Spinal cord (tissue), 10 donors: ENCODE results near the gene PRKCA. TPM values are rescaled to one million over a fixed set of nuclear protein-coding genes. Genes with fewer than 3 reads are reported as not detected.
A peak's percentile ranks its signal among the peaks of the same experiment; 100 is the strongest.

Source experiments
- DNase-seq, 6 donors: peaks; one replicate each; pipeline versions ENCODE4 v3.0.0 to v3.0.0-alpha.2; 2013 to 2015; ENCODE audit warnings: low spot score in 6 of 6, low read depth in 4 of 6
- H3K27ac ChIP-seq: one replicate; pipeline ENCODE4 v1.5.1; 2013; ENCODE audit warnings: low read depth, low read length, control low read depth
- H3K27me3 ChIP-seq: one replicate; pipeline ENCODE4 v1.6.1; 2013; ENCODE audit warnings: low read length; ENCODE audit not compliant: control insufficient read depth, insufficient read depth
- H3K36me3 ChIP-seq: one replicate; pipeline ENCODE4 v1.6.1; 2013; ENCODE audit warnings: low read length; ENCODE audit not compliant: control insufficient read depth, insufficient read depth
- H3K4me1 ChIP-seq: one replicate; pipeline ENCODE4 v1.6.1; 2013; ENCODE audit warnings: low read length; ENCODE audit not compliant: control insufficient read depth, insufficient read depth
- H3K4me3 ChIP-seq: one replicate; pipeline ENCODE4 v1.5.1; 2013; ENCODE audit warnings: low read depth, low read length, control low read depth
- H3K9me3 ChIP-seq: one replicate; pipeline ENCODE4 v1.6.1; 2013; ENCODE audit warnings: low read length; ENCODE audit not compliant: control insufficient read depth, insufficient read depth
- WGBS: methylation state at CpG from one replicate; pipeline ENCODE4 v1.1.5; 2013; ENCODE audit warnings: missing lambda C conversion rate; ENCODE audit not compliant: insufficient coverage; 5-methylcytosine and 5-hydroxymethylcytosine counted together
- polyA plus RNA-seq, 2 donors: library from polyadenylated mRNA; unstranded; fragments of 120-200 nt; gene quantifications; one replicate each; pipeline ENCODE4 v1.2.1, GENCODE V29; 2013; ENCODE audit not compliant: insufficient read length in 2 of 2
- total RNA-seq, 2 donors: library from RNA; depleted of rRNA in 1 of 2; stranded (reverse); fragments of 120-200 nt in 1 of 2; fragments of >200 nt in 1 of 2; gene quantifications; one replicate each; pipeline versions ENCODE4 v1.2.3 to v1.2.4, GENCODE V29; 2013 to 2014
- donor health status: healthy.

PRKCA gene
- total and polyA plus RNA-seq, 4 donors, result 42.4 to 51.3 (median 48.2) TPM

DNA sequence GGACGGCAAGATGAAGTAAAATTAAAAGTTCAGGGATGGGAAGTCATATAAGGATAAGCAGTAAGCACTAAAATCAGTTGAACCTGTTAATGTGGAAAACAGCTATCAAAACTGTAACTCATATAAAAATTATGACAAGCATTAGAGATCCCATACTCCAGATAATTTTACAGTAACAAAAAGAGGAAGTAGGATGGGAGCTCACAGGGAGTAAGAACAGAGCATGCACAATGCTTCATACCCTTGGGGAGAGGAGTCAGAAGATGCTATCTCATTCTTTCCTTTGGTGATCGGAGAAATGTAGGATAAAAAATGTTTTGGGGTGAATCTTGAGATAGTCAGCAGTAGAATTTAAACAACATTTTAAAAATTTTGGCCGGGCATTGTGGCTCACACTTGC is 367.8 kb downstream of the PRKCA start:
- WGBS, result no CpG with 5 or more reads among the region's 3 CpGs
- Histone ChIP-seq H3K9me3 (no peaks in the 10 kb centered on the region), H3K4me3 (no peak overlapping the region), H3K27ac (no peak overlapping the region), H3K27me3 (no peaks in the 10 kb centered on the region), H3K36me3 (no peaks in the 10 kb centered on the region), H3K4me1 (peaks cover 5% of the 10 kb centered on the region)
- DNase-seq, result no peak

DNA sequence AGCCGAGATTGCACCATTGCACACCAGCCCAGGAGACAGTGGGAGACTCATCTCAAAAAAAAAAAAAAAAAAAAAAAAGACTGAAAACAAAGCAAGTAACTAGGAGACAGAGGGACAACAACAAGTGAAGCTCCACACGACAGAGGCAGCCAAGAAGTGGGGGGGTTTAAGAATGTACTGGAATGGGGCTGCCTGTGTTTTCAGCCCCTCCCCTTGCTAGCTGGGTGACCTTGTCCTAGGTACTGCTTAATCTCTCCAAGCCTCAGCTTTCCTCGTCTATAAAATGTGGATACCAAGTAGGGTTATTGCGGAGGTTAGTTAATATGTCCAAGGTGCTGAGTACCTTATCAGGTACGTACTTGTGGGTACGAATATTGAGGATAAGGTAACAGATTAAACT is 368.7 kb downstream of the PRKCA start:
- peaks cover 5% of the 10 kb centered on the region for H3K4me1 ChIP-seq
- H3K27ac ChIP-seq, result no peak overlapping the region
- H3K27me3 ChIP-seq, result no peaks in the 10 kb centered on the region
- H3K9me3 ChIP-seq, result no peaks in the 10 kb centered on the region
- 56% methylated on average over 2 of the region's 6 CpGs for WGBS
- no peak overlapping the region for H3K4me3 ChIP-seq
- no peak for DNase-seq
- H3K36me3 ChIP-seq, result no peaks in the 10 kb centered on the region

DNA sequence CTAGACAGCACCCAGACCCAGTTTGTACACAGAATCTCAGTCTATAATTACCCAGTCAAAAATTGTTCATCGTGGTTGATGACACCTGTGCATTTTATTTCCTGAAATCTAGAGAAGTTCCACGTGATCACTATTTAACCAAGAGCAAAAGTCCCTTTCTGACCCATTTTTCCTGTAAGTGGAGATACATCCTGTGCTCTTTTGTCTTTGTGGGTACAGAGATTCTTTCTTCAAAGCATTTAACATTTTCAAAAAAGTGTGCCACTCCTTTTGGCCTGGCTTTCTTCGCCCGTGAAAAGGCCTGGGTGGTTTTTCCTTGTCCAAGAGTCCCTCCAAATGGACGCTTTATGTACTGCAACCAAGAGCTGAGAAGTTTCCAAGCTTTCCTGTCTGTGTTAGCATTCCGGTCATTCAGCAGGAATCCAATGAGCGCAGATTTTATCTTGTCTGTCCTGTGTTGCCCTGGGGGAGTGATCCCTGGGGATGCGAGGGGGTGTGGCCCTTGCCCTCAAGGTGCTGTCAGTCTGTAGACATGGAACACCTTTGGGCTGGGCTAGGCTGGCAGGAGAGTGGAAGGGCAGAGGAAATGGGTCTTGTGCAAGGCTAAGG is 371.4 kb downstream of the PRKCA start:
- Histone ChIP-seq H3K4me3 (no peak overlapping the region), H3K4me1 (peaks cover 5% of the 10 kb centered on the region), H3K9me3 (no peaks in the 10 kb centered on the region), H3K36me3 (no peaks in the 10 kb centered on the region), H3K27ac (no peak overlapping the region), H3K27me3 (no peaks in the 10 kb centered on the region)
- 19% methylated on average over 7 of the region's 8 CpGs for WGBS
- peak; percentile 50 to 94 (median 75) for DNase-seq

DNA sequence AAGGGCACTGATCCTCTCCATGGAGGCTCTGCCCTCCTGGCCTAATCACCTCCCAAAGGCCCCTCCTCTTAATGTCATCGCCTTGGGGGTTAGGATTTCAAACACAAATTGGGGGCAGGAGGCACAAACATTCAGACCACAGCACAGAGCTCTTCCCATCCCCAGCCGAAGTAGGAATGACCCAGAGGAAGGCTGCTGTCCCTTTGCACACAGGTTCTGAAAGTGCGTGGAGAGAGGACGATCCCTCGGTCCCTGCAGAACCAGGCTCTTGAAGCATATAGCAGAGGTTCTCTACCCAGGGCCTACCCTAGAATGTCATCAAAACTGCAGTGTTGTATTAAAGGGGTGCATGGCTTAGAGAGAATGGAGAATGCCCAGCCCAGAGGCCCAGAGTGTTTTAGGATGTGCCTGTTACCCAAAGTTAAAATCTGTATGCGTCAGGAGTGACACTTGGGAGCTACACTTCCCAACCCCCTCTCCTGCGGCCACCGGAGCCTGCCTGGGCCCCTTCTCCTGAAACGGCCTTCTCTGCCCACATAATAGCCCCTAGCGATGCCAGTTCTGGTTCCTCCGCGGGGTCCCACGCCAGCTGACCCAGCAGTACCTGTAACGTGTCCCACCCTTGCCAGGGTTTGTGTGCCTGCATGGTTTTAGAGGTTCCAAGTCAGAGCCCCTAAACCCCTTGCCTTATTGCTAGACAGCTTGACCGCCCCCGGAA is 373.0 kb downstream of the PRKCA start:
- no peak overlapping the region for H3K4me3 ChIP-seq
- H3K27me3 ChIP-seq, result no peaks in the 10 kb centered on the region
- H3K9me3 ChIP-seq, result no peaks in the 10 kb centered on the region
- 87% methylated on average over 16 of the region's 16 CpGs for WGBS
- H3K27ac ChIP-seq, result no peak overlapping the region
- H3K4me1 ChIP-seq, result peaks cover 5% of the 10 kb centered on the region
- no peaks in the 10 kb centered on the region for H3K36me3 ChIP-seq
- no peak for DNase-seq

DNA sequence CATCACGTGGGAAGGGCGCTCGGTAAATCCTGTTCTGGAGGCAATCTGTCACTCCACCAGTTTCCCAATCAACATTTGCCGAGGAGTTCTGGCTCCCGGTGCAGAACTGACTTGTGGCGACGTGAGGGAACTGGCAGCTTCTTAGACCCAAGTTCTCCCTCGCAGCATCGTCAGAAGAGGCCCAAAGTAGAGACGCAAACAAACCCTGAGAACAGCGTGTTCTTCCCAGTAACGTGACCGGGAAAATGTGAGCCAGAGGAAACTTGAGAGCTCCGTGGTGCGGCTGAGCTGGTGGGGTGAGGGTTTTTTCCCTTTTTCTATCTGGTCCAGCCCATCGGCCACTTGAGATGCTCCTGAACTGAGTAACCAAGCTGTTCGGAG is 373.6 kb downstream of the PRKCA start:
- no peaks in the 10 kb centered on the region for H3K9me3 ChIP-seq
- peak in 1 of 6 donors; percentile 51 for DNase-seq
- no peak overlapping the region for H3K27ac ChIP-seq
- 84% methylated on average over 17 of the region's 17 CpGs for WGBS
- no peaks in the 10 kb centered on the region for H3K36me3 ChIP-seq
- H3K4me1 ChIP-seq, result peaks cover 5% of the 10 kb centered on the region
- no peak overlapping the region for H3K4me3 ChIP-seq
- H3K27me3 ChIP-seq, result no peaks in the 10 kb centered on the region

DNA sequence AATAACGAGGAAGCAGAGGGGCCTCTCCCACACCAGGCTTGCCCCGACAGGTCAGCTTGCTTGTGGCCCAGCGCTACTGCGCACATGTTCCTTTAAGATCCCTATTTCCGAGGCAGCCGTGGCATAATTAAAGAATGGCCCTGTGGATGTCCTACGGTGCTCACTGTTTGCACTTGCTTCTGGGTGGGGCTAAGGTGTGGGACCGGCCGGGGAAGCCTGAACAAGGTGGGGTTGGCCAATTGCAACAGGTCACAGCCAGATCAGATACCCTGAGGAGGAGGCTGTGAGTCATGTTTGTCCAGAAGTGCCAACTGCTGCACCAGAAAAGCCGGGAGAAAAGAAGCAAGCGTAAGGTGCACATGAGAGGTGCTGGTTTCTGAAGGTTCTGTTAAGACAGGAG is 374.0 kb downstream of the PRKCA start:
- no peak overlapping the region for H3K27ac ChIP-seq
- no peak overlapping the region for H3K4me3 ChIP-seq
- WGBS, result 72% methylated on average over 9 of the region's 11 CpGs
- no peaks in the 10 kb centered on the region for H3K9me3 ChIP-seq
- no peaks in the 10 kb centered on the region for H3K27me3 ChIP-seq
- H3K36me3 ChIP-seq, result no peaks in the 10 kb centered on the region
- peaks cover 5% of the 10 kb centered on the region for H3K4me1 ChIP-seq
- DNase-seq, result no peak

DNA sequence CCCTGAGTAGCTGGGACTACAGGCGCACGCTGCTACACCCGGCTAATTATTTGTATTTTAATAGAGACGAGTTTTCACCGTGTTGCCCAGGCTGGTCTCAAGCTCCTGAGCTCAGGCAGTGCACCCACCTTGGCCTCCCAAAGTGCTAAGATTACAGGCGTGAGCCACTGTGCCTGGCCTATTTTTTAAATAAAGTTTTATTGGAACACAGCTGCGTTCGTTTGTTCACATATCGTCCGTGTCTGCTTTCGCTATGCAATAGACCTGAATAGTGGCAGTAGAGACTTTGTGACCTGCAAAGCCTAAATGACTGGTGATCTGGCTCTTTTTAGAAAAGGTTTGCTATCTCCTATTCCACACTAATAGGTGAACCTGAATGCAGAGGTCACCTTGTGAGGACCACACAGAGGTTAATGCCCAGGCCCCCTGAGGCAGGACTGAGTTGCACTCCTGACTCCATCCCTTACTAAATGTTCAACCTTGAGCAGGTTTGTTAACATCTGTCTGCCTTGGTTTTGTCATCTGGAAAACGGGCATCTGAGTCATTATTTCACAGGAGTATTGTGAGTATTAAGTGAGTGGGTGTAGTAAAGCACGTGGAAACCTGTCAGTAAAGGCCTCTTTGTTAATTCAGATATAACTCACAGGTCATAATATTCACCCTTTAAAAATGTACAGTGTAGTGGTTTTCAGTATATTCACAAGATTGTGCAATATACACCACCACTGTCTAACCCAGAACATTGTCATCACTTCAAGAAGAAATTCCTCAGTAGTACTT is 375.0 kb downstream of the PRKCA start:
- no peak for DNase-seq
- H3K27ac ChIP-seq, result no peak overlapping the region
- no peaks in the 10 kb centered on the region for H3K9me3 ChIP-seq
- no peaks in the 10 kb centered on the region for H3K36me3 ChIP-seq
- no peak overlapping the region for H3K4me3 ChIP-seq
- peaks cover 15% of the 10 kb centered on the region for H3K4me1 ChIP-seq
- H3K27me3 ChIP-seq, result no peaks in the 10 kb centered on the region
- 96% methylated on average over 11 of the region's 13 CpGs for WGBS

DNA sequence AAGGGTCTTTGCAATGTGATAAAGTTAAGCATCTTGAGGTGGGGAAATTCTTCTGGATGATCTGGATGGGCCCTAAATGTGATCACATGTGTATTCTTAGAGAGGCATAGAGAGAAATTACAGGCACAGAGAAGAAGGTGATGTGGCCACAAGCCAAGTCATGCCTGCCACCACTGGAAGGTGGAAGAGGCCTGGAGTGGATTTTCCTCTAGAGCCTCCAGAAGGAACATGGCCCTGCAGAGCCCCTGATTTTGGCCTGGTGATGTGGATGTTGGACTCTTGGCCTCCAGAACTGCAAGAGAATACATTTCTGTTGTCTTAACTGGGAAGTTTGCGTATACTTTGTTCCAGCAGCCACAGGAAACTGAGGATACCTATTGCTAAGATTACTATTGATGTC is 375.6 kb downstream of the PRKCA start:
- Histone ChIP-seq H3K27me3 (no peaks in the 10 kb centered on the region), H3K9me3 (no peaks in the 10 kb centered on the region), H3K36me3 (no peaks in the 10 kb centered on the region), H3K4me1 (peaks cover 16% of the 10 kb centered on the region), H3K27ac (no peak overlapping the region), H3K4me3 (no peak overlapping the region)
- WGBS, result 100% methylated on average over 1 of the region's 1 CpG
- DNase-seq, result no peak

DNA sequence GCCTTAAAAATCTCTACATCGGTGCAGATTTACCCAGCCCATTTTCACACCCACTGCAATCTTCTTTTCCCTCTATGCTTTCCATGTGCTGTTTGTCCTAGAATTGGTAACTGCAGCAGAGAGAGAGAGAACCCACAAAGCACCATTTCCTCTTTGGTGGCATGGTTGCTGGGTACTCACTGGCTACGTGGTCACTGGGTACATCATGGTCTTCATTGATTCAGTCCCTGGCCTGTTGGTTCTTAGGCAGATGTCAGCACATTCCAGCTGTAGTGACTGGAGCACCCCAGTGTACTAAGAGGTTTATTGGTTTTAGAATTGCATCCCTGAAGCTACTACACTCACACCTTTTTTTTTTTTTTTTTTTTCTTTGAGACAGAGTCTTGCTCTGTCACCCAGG is 376.4 kb downstream of the PRKCA start:
- H3K27ac ChIP-seq, result no peak overlapping the region
- WGBS, result 80% methylated on average over 1 of the region's 2 CpGs
- H3K4me3 ChIP-seq, result no peak overlapping the region

More for the DNA sequence above, 376.4 kb downstream of the PRKCA start:
- H3K9me3 ChIP-seq, result no peaks in the 10 kb centered on the region
- H3K27me3 ChIP-seq, result no peaks in the 10 kb centered on the region
- H3K4me1 ChIP-seq, result peaks cover 19% of the 10 kb centered on the region
- DNase-seq, result no peak
- H3K36me3 ChIP-seq, result no peaks in the 10 kb centered on the region
